Neural cell (in vitro differentiated cells): Measurements from ENCODE around the gene CCDC12. TPM values are rescaled to one million over a fixed set of nuclear protein-coding genes. Genes with fewer than 3 reads are reported as not detected.

Source experiments
- H2AFZ ChIP-seq: fragments of 200-600, 300-800 bp; sonication (generic), shearing (Covaris generic); 2 replicates; pipeline ENCODE4 v1.6.0; 2014; ENCODE audit warnings: low read depth, mild to moderate bottlenecking, antibody characterized with exemption, low read length, moderate library complexity
- H3F3A ChIP-seq: fragments of 200-600 bp; shearing (Covaris generic); 2 replicates; pipeline ENCODE4 v1.6.1; 2016; ENCODE audit warnings: mild to moderate bottlenecking, moderate library complexity, mixed read lengths, antibody characterized with exemption, low read length; ENCODE audit not compliant: insufficient read depth, poor library complexity, severe bottlenecking
- H3K27ac ChIP-seq: fragments of 200-600, 300-800 bp; sonication (generic), shearing (Covaris generic); 2 replicates; pipeline ENCODE4 v1.5.1; 2014; ENCODE audit warnings: mild to moderate bottlenecking, low read length, moderate library complexity
- H3K27me3 ChIP-seq: fragments of 300-800, 200-600 bp; sonication (generic), shearing (Covaris generic); 2 replicates; pipeline ENCODE4 v1.6.0; 2014; ENCODE audit warnings: mild to moderate bottlenecking, low read depth, low read length, moderate library complexity; ENCODE audit not compliant: insufficient read depth
- H3K36me3 ChIP-seq: fragments of 300-800, 200-600 bp; sonication (generic), shearing (Covaris generic); 2 replicates; pipeline ENCODE4 v1.5.1; 2014; ENCODE audit warnings: mild to moderate bottlenecking, antibody characterized with exemption, low read length, moderate library complexity; ENCODE audit not compliant: insufficient read depth
- H3K4me2 ChIP-seq: fragments of 300-800, 200-600 bp; sonication (generic), shearing (Covaris generic); 2 replicates; pipeline ENCODE4 v1.6.0; 2014; ENCODE audit warnings: mild to moderate bottlenecking, low read length
- H3K4me3 ChIP-seq: fragments of 300-800, 200-600 bp; sonication (generic), shearing (Covaris generic); 2 replicates; pipeline ENCODE4 v1.5.1; 2014; ENCODE audit warnings: mild to moderate bottlenecking, low read length, moderate library complexity
- H3K79me2 ChIP-seq: fragments of 200-600 bp; shearing (Covaris generic); replicated peaks from 2 replicates; pipeline ENCODE4 v1.6.0; 2014; ENCODE audit warnings: mild to moderate bottlenecking, low read length, moderate library complexity; ENCODE audit not compliant: insufficient read depth
- H3K9ac ChIP-seq: fragments of 300-800, 200-600 bp; sonication (generic), shearing (Covaris generic); 2 replicates; pipeline ENCODE4 v1.6.1; 2016; ENCODE audit warnings: mild to moderate bottlenecking, low read length, mixed read lengths
- H3K9me2 ChIP-seq: fragments of 200-600 bp; shearing (Covaris generic); 2 replicates; pipeline ENCODE4 v1.6.1; 2016; ENCODE audit warnings: mild to moderate bottlenecking, low read length, mixed read lengths; ENCODE audit not compliant: insufficient read depth
- H3K9me3 ChIP-seq: fragments of 200-600, 300-800 bp; sonication (generic), shearing (Covaris generic); 2 replicates; pipeline ENCODE4 v1.6.1; 2016; ENCODE audit warnings: mild to moderate bottlenecking, mixed run types, low read length, moderate library complexity, mixed read lengths
- H4K20me1 ChIP-seq: fragments of 200-600 bp; shearing (Covaris generic); 2 replicates; pipeline ENCODE4 v1.6.1; 2016; ENCODE audit warnings: mild to moderate bottlenecking, mixed run types; ENCODE audit not compliant: insufficient read depth
- EP300 ChIP-seq: fragments of 450-650 bp; conservative IDR thresholded peaks from 2 replicates; pipeline ENCODE4 v1.6.1; 2014; ENCODE audit warnings: antibody characterized with exemption, mild to moderate bottlenecking, moderate library complexity; ENCODE audit not compliant: poor library complexity, severe bottlenecking
- EZH2 ChIP-seq: fragments of 200-600, 300-800 bp; shearing (Covaris generic), sonication (generic); IDR thresholded peaks from 2 replicates; pipeline ENCODE4 v1.6.1; 2014; ENCODE audit warnings: antibody characterized with exemption, low read length, borderline replicate concordance, mild to moderate bottlenecking; ENCODE audit not compliant: insufficient read depth, poor library complexity, severe bottlenecking
- MXI1 ChIP-seq: fragments of 450-650 bp; conservative IDR thresholded peaks from 2 replicates; pipeline ENCODE4 v1.6.1; 2014; ENCODE audit warnings: antibody characterized with exemption, mild to moderate bottlenecking; ENCODE audit not compliant: poor library complexity, severe bottlenecking
- POLR2AphosphoS5 ChIP-seq: IDR thresholded peaks from 2 replicates; pipeline ENCODE4 v1.6.1; 2012
- RAD21 ChIP-seq: fragments of 450-650 bp; conservative IDR thresholded peaks from 2 replicates; pipeline ENCODE4 v1.6.1; 2014; ENCODE audit warnings: antibody characterized with exemption, mild to moderate bottlenecking, moderate library complexity
- SMC3 ChIP-seq: fragments of 450-650 bp; conservative IDR thresholded peaks from 2 replicates; pipeline ENCODE4 v1.6.1; 2014; ENCODE audit warnings: antibody characterized with exemption, mild to moderate bottlenecking, moderate library complexity; ENCODE audit not compliant: poor library complexity
- TAF1 ChIP-seq: IDR thresholded peaks from 2 replicates; pipeline ENCODE4 v1.6.1; 2012; ENCODE audit warnings: low read depth
- polyA plus RNA-seq: library from polyadenylated mRNA; depleted of rRNA; stranded (reverse); fragments of >200 nt; gene quantifications from 2 replicates; pipeline ENCODE4 v1.2.3, GENCODE V29; 2014
- TF ChIP-seq, protein P1 (sequence below): IDR thresholded peaks from 2 replicates; pipeline ENCODE4 v1.6.1; 2012; ENCODE audit warnings: borderline replicate concordance
- TF ChIP-seq, protein P2 (sequence below): fragments of 450-650 bp; IDR thresholded peaks from 2 replicates; pipeline ENCODE4 v1.5.1; 2014; ENCODE audit warnings: antibody characterized with exemption, mild to moderate bottlenecking, moderate library complexity; ENCODE audit not compliant: poor library complexity, severe bottlenecking

CCDC12 gene
- polyA plus RNA-seq, 1 donor from 2014 or later: 46.4 TPM

DNA sequence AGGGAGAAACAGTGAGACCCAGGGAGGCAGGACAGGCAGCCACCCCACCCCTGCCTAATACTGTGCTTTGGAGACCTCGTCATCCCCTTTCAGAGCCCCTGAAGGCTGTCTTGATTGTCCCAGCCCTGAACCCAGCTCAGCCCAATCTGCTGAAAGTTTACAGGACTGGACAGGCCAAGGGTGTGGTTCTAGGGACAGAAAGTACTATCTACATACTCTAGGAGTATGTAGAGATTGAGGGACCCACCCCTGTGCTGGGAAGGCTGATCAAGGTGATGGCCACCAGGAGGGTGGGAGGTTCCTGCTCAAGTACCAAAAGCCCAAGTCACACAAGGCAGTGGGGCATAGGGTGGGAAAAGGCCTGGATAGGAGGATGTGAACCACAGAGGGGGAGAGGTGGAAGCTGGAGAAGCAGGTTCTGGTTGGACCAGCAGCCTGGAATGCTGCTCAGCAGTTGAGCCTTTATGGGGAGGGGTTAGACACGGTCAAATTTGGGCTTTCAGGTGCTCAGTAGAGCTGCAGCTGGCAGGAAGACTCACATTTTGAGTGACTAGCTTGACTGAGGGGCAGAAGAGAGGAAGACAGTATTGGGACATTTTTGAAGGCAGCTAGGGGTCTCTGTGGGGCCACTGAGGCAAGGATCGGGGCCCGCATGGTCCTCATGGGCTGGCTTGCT is 9.6 kb upstream of the CCDC12 start:
- no peak overlapping the region for H3K27ac ChIP-seq
- H4K20me1 ChIP-seq: no peaks in the 10 kb centered on the region

DNA sequence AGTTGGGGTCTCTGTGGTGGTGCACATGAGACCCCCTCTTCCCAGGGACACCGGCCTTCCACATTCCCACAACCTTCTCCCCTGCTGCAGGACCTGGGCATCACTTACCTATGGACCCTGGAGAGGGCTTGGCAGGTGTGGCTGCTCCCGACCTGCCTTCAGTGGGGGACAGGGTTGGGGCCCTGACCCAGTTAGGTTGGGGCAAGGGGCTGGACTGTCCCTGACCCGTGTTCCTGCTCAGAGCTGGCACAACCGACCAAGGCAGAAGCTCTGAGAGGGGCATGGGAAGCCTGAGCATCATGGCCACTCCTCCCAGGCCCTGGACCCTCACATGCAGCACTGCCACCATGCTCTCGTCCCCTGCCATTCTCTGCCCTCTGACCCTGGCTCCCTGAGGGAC is 9.0 kb upstream of the CCDC12 start:
- no peak overlapping the region for H2AFZ ChIP-seq
- no peaks in the 10 kb centered on the region for H4K20me1 ChIP-seq
- H3K4me2 ChIP-seq: no peak overlapping the region
- H3K4me3 ChIP-seq: no peak overlapping the region
- no peaks in the 10 kb centered on the region for H3K36me3 ChIP-seq
- no peaks in the 10 kb centered on the region for H3K9me3 ChIP-seq
- no peak overlapping the region for H3K9ac ChIP-seq
- H3K9me2 ChIP-seq: no peaks in the 10 kb centered on the region
- no peaks in the 10 kb centered on the region for H3K79me2 ChIP-seq
- no peak overlapping the region for H3K27ac ChIP-seq
- H3F3A ChIP-seq: no peaks in the 10 kb centered on the region
- TF ChIP-seq POLR2AphosphoS5: no peak
- no peaks in the 10 kb centered on the region for H3K27me3 ChIP-seq

More for the DNA sequence above, 9.6 kb upstream of the CCDC12 start:
- H3K9me2 ChIP-seq: no peaks in the 10 kb centered on the region
- H3K9ac ChIP-seq: no peak overlapping the region
- H3K4me2 ChIP-seq: no peak overlapping the region
- no peak overlapping the region for H2AFZ ChIP-seq
- no peaks in the 10 kb centered on the region for H3K79me2 ChIP-seq
- no peaks in the 10 kb centered on the region for H3K9me3 ChIP-seq
- no peaks in the 10 kb centered on the region for H3F3A ChIP-seq
- no peak overlapping the region for H3K4me3 ChIP-seq
- H3K27me3 ChIP-seq: no peaks in the 10 kb centered on the region
- H3K36me3 ChIP-seq: no peaks in the 10 kb centered on the region
- TF ChIP-seq RAD21 (no peak), EP300 (no peak), SMC3 (no peak), EZH2 (no peak), TAF1 (no peak), MXI1 (no peak), POLR2AphosphoS5 (no peak)
- TF ChIP-seq, protein P1, sequence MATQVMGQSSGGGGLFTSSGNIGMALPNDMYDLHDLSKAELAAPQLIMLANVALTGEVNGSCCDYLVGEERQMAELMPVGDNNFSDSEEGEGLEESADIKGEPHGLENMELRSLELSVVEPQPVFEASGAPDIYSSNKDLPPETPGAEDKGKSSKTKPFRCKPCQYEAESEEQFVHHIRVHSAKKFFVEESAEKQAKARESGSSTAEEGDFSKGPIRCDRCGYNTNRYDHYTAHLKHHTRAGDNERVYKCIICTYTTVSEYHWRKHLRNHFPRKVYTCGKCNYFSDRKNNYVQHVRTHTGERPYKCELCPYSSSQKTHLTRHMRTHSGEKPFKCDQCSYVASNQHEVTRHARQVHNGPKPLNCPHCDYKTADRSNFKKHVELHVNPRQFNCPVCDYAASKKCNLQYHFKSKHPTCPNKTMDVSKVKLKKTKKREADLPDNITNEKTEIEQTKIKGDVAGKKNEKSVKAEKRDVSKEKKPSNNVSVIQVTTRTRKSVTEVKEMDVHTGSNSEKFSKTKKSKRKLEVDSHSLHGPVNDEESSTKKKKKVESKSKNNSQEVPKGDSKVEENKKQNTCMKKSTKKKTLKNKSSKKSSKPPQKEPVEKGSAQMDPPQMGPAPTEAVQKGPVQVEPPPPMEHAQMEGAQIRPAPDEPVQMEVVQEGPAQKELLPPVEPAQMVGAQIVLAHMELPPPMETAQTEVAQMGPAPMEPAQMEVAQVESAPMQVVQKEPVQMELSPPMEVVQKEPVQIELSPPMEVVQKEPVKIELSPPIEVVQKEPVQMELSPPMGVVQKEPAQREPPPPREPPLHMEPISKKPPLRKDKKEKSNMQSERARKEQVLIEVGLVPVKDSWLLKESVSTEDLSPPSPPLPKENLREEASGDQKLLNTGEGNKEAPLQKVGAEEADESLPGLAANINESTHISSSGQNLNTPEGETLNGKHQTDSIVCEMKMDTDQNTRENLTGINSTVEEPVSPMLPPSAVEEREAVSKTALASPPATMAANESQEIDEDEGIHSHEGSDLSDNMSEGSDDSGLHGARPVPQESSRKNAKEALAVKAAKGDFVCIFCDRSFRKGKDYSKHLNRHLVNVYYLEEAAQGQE: no peak

DNA sequence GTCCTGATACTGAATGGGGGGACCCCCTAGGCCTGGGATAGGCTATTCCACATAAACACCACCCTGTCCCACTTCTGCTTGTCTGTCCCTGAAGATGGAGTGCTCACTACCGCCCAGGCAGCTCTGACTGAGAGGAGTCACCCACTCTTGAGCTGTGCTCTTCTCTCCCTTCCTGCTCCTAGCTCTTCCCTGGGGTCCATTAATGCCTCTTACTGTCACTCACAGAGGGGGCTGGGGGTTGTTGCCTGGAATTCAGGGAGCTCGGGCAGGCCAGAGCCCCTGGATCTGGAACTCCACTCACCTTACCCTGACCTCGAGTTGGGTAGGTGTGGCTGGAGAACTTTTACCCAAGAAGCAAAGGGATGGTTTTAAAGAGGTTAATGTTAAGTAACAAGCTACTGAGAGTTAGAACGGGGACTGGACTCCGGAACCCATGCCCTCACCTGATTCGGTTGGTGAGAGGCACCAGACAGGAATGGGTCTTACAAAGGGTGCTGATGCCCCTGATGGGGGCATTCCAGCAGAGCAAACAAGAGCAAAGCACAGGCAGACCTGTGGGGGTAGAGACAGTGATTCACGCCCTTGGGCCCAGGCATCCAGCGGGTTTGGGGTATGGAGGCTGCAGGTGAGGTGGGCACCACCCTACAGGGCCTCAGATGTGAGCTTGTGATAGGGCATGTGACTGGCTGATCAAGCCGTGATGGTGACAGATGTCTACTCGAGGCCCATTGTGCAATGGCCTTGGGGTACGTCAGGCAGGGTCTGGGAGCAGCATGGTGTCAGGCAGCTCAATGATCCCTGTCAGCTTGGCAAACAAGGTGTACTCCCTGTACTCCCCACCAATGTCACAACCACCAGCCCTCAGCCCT is 8.3 kb upstream of the CCDC12 start:
- Histone ChIP-seq H2AFZ (no peak overlapping the region), H3K36me3 (no peaks in the 10 kb centered on the region)

More for the DNA sequence above, 8.3 kb upstream of the CCDC12 start:
- Histone ChIP-seq H3K4me3 (no peak overlapping the region), H4K20me1 (no peaks in the 10 kb centered on the region), H3K9ac (no peak overlapping the region), H3K79me2 (no peaks in the 10 kb centered on the region), H3K9me3 (no peaks in the 10 kb centered on the region), H3K27me3 (no peaks in the 10 kb centered on the region), H3K27ac (no peak overlapping the region), H3F3A (no peaks in the 10 kb centered on the region), H3K4me2 (no peak overlapping the region), H3K9me2 (no peaks in the 10 kb centered on the region)
- TF ChIP-seq, protein P2, sequence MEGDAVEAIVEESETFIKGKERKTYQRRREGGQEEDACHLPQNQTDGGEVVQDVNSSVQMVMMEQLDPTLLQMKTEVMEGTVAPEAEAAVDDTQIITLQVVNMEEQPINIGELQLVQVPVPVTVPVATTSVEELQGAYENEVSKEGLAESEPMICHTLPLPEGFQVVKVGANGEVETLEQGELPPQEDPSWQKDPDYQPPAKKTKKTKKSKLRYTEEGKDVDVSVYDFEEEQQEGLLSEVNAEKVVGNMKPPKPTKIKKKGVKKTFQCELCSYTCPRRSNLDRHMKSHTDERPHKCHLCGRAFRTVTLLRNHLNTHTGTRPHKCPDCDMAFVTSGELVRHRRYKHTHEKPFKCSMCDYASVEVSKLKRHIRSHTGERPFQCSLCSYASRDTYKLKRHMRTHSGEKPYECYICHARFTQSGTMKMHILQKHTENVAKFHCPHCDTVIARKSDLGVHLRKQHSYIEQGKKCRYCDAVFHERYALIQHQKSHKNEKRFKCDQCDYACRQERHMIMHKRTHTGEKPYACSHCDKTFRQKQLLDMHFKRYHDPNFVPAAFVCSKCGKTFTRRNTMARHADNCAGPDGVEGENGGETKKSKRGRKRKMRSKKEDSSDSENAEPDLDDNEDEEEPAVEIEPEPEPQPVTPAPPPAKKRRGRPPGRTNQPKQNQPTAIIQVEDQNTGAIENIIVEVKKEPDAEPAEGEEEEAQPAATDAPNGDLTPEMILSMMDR: no peak
- no peak for TF ChIP-seq TAF1
- no peak for TF ChIP-seq SMC3
- no peak for TF ChIP-seq POLR2AphosphoS5
- TF ChIP-seq EZH2: no peak
- no peak for TF ChIP-seq RAD21
